Gastroesophageal sphincter (tissue), 4 donors: ENCODE measurements around the gene WDR81. TPM values are rescaled to one million over a fixed set of nuclear protein-coding genes. Genes with fewer than 3 reads are reported as not detected.
A peak's percentile ranks its signal among the peaks of the same experiment; 100 is the strongest.

Source experiments
- ATAC-seq: fragments of 150-250 bp; one replicate; pipeline ENCODE4 v1.9.1; 2016; ENCODE audit warnings: mild to moderate bottlenecking, moderate library complexity
- H3K27ac ChIP-seq, 4 donors: fragments of 200-600 bp; sonication (generic) in 3 of 4; 1 replicate in 3 of 4; 2 replicates in 1 of 4; pipeline ENCODE4 v1.5.1; 2016 to 2019
- H3K27me3 ChIP-seq: fragments of 200-600 bp; sonication (generic); one replicate; pipeline ENCODE4 v1.5.1; 2019
- H3K36me3 ChIP-seq, 2 donors: fragments of 200-600 bp; sonication (generic); one replicate each; pipeline ENCODE4 v1.5.1; 2019; ENCODE audit warnings: control low read depth in 1 of 2
- H3K4me1 ChIP-seq, 3 donors: fragments of 200-600 bp; sonication (generic); 1 replicate in 2 of 3; 2 replicates in 1 of 3; pipeline ENCODE4 v1.5.1; 2016 to 2019; ENCODE audit warnings: control low read depth in 2 of 3
- H3K4me3 ChIP-seq, 2 donors: fragments of 200-600 bp; sonication (generic); one replicate each; pipeline ENCODE4 v1.5.1; 2019; ENCODE audit warnings: mild to moderate bottlenecking in 1 of 2, moderate library complexity in 1 of 2
- H3K9me3 ChIP-seq, 3 donors: fragments of 200-600 bp; sonication (generic); one replicate each; pipeline ENCODE4 v1.5.1; 2017 to 2019; ENCODE audit warnings: control low read depth in 2 of 3
- EP300 ChIP-seq: sonication (generic); formaldehyde crosslinking; IDR thresholded peaks from one replicate; pipeline ENCODE4 v1.6.1; 2017; ENCODE audit warnings: antibody characterized with exemption, mild to moderate bottlenecking
- POLR2A ChIP-seq, 2 donors: fragments of 450-650 bp; IDR thresholded peaks; one replicate each; pipeline ENCODE4 v1.6.1; 2017; ENCODE audit warnings: antibody characterized with exemption in 2 of 2, mild to moderate bottlenecking in 2 of 2, moderate library complexity in 1 of 2
- POLR2AphosphoS5 ChIP-seq: sonication (generic); formaldehyde crosslinking; IDR thresholded peaks from one replicate; pipeline ENCODE4 v1.6.1; 2017; ENCODE audit warnings: antibody characterized with exemption
- WGBS, 2 donors: methylation state at CpG; one replicate each; pipeline ENCODE4 v1.1.5; 2018; ENCODE audit warnings: low coverage in 1 of 2; 5-methylcytosine and 5-hydroxymethylcytosine counted together
- total RNA-seq, 4 donors: library from RNA; depleted of rRNA; stranded (reverse); fragments of >200 nt; gene quantifications; one replicate each; pipeline ENCODE4 v1.1.0, GENCODE V29; 2016
- TF ChIP-seq, protein P1 (sequence below), 4 experiments: fragments of 200-600 bp in 2 of 4; fragments of 450-650 bp in 2 of 4; sonication (generic) in 1 of 4; IDR thresholded peaks; one replicate each; pipeline ENCODE4 v1.5.1; 2017 to 2019; ENCODE audit warnings: antibody characterized with exemption in 4 of 4, mild to moderate bottlenecking in 2 of 4, moderate library complexity in 2 of 4

The WDR81 gene
- total RNA-seq, 4 donors from 2014 or later: 21.8 to 44.1 (median 32.2) TPM

- H3K9me3 ChIP-seq: no peaks in the 10 kb centered on the region
- ATAC-seq: no peak
- H3K27me3 ChIP-seq: no peaks in the 10 kb centered on the region
- H3K36me3 ChIP-seq: peaks cover 0 to 95% of the 10 kb centered on the region in 2 donors
- H3K4me3 ChIP-seq: no peak overlapping the region
- peaks cover 0 to 51% (median 11%) of the 10 kb centered on the region in 3 donors for H3K4me1 ChIP-seq
- TF ChIP-seq POLR2A (IDR thresholded peaks at IDR 0.05) (no peak), EP300 (no peak), POLR2AphosphoS5 (no peak)
- TF ChIP-seq, protein P1, sequence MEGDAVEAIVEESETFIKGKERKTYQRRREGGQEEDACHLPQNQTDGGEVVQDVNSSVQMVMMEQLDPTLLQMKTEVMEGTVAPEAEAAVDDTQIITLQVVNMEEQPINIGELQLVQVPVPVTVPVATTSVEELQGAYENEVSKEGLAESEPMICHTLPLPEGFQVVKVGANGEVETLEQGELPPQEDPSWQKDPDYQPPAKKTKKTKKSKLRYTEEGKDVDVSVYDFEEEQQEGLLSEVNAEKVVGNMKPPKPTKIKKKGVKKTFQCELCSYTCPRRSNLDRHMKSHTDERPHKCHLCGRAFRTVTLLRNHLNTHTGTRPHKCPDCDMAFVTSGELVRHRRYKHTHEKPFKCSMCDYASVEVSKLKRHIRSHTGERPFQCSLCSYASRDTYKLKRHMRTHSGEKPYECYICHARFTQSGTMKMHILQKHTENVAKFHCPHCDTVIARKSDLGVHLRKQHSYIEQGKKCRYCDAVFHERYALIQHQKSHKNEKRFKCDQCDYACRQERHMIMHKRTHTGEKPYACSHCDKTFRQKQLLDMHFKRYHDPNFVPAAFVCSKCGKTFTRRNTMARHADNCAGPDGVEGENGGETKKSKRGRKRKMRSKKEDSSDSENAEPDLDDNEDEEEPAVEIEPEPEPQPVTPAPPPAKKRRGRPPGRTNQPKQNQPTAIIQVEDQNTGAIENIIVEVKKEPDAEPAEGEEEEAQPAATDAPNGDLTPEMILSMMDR (IDR thresholded peaks at IDR 0.05): no peak
- 100% methylated on average over 1 of the region's 38 CpGs; no CpG with 5 or more reads in 1 of the 2 donors for WGBS, 2 donors
- H3K27ac ChIP-seq: no peak overlapping the region
These were observed 9.3 kb downstream of the WDR81 start for GRCh38 chr17:1733759-1734158.

- Histone ChIP-seq H3K4me1 (peaks cover 0 to 35% (median 6%) of the 10 kb centered on the region in 3 donors), H3K27me3 (no peaks in the 10 kb centered on the region), H3K4me3 (no peak overlapping the region), H3K27ac (peak overlapping the region in 1 of 4 donors; percentile 60), H3K36me3 (peaks cover 0 to 80% of the 10 kb centered on the region in 2 donors), H3K9me3 (no peaks in the 10 kb centered on the region)
- no peak for ATAC-seq
- 92% methylated on average over 6 of the region's 10 CpGs; no CpG with 5 or more reads in 1 of the 2 donors for WGBS, 2 donors
- TF ChIP-seq POLR2AphosphoS5: no peak
- TF ChIP-seq POLR2A (IDR thresholded peaks at IDR 0.05): no peak
- TF ChIP-seq EP300: no peak
- TF ChIP-seq, protein P1 (IDR thresholded peaks at IDR 0.05): no peak
These were observed 10.9 kb downstream of the WDR81 start for GRCh38 chr17:1735418-1735817.

GRCh38 chr17:1735834-1736347 is 11.4 kb downstream of the WDR81 start:
- Histone ChIP-seq H3K4me1 (peaks cover 0 to 30% (median 6%) of the 10 kb centered on the region in 3 donors), H3K27ac (peak overlapping the region in 1 of 4 donors; percentile 60), H3K36me3 (peaks cover 0 to 75% of the 10 kb centered on the region in 2 donors), H3K4me3 (no peak overlapping the region), H3K27me3 (no peaks in the 10 kb centered on the region), H3K9me3 (no peaks in the 10 kb centered on the region)
- ATAC-seq: no peak
- no peak for TF ChIP-seq POLR2A (IDR thresholded peaks at IDR 0.05)
- TF ChIP-seq, protein P1 (IDR thresholded peaks at IDR 0.05): no peak
- TF ChIP-seq POLR2AphosphoS5: no peak
- no peak for TF ChIP-seq EP300
- WGBS, 2 donors: 100% methylated on average over 2 of the region's 17 CpGs; no CpG with 5 or more reads in 1 of the 2 donors

- Histone ChIP-seq H3K36me3 (peaks cover 0 to 68% of the 10 kb centered on the region in 2 donors), H3K4me3 (no peak overlapping the region), H3K9me3 (no peaks in the 10 kb centered on the region), H3K4me1 (peaks cover 0 to 23% (median 6%) of the 10 kb centered on the region in 3 donors), H3K27ac (peak overlapping the region in 1 of 4 donors; percentile 60), H3K27me3 (no peaks in the 10 kb centered on the region)
- 60% methylated on average over 2 of the region's 25 CpGs; no CpG with 5 or more reads in 1 of the 2 donors for WGBS, 2 donors
- TF ChIP-seq POLR2AphosphoS5: no peak
- TF ChIP-seq POLR2A (IDR thresholded peaks at IDR 0.05): no peak
- TF ChIP-seq, protein P1 (IDR thresholded peaks at IDR 0.05): no peak
- no peak for TF ChIP-seq EP300
- ATAC-seq: peak; percentile 48
These were observed 12.1 kb downstream of the WDR81 start for GRCh38 chr17:1736348-1737281.
